ENCODE data around the gene COL2A1.

COL2A1 gene

GRCh38 chr12:47989023-47989417 lies 15.3 kb downstream of the COL2A1 start:
- no peak for DNase-seq

DNA sequence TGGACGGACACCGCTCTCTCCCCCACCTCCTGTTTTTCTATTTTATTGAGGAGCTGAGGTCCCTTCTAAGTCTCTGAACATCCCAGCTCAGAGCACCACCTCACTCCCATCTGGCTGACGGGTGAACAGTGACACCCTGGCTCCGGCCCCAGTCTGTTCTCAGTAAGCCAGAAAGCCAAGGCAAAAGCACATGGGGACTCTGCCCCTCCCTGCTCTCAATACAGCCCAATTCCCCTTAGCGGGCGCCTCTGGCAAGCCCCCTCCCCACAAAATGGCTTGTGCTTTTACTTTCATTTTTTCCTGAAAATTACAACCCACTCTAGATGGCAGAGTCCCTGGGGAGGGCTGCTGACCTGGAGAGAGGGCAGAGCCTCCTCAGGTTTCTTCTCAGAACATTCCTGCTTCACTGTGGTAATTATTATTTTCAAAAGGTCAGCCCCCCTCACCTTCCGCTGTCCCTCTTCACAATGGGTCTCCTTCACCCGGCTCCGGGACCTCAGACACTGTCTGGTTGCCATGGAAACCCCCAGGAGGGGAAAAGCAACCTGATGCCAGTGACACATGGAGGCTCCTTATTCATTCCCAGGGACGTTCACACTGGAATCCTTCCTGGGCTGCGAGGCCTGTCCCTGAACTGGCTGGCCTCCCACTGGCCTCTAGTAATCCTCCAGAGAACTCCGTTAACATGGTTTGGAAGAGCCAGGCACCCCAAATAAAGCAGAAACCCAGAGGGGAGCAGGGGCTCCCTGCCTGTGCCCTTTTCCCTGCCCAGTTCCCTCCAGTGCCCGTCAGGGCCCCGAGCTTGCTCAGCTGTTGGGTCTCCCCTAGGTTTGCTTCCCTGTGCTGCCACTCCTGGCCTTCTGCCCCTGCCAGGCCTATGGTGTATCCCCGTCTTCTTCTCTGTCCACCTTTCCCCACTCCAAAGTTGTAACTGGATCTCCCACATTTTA lies 15.9 kb downstream of the COL2A1 start:
- peak; percentile 66 to 87 for DNase-seq

- no peak for DNase-seq
Observed at GRCh38 chr12:47987411-47988072, 16.7 kb downstream of the COL2A1 start.

GRCh38 chr12:47986832-47987231 lies 17.4 kb downstream of the COL2A1 start:
- no peak for DNase-seq

GRCh38 chr12:47986291-47986660 lies 18.0 kb downstream of the COL2A1 start:
- no peak for DNase-seq

- no peak for DNase-seq
Observed at GRCh38 chr12:47985596-47986290, 18.5 kb downstream of the COL2A1 start.

DNA sequence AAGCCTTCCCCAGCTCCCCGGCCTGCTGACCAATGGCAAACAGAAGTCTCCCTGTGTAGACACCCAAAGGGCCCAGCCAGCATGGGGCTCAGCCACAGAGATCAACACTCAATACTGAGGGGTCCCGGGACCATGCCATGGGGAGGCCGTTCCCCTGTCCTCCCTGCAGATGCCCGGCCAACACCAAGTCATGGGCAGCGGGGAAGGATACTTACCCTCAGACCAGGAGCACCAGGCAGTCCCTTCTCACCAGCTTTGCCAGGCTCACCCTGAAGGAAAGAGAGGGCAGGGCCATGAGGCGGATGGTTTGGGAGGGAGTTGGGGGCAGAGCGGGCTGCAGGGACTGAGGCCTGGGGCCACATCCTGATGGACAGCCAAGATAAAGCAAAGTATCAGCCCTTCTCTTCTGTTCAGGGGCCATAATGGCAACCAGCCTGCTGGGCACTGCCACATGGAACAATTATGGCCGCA lies 19.9 kb downstream of the COL2A1 start:
- no peak for DNase-seq

DNA sequence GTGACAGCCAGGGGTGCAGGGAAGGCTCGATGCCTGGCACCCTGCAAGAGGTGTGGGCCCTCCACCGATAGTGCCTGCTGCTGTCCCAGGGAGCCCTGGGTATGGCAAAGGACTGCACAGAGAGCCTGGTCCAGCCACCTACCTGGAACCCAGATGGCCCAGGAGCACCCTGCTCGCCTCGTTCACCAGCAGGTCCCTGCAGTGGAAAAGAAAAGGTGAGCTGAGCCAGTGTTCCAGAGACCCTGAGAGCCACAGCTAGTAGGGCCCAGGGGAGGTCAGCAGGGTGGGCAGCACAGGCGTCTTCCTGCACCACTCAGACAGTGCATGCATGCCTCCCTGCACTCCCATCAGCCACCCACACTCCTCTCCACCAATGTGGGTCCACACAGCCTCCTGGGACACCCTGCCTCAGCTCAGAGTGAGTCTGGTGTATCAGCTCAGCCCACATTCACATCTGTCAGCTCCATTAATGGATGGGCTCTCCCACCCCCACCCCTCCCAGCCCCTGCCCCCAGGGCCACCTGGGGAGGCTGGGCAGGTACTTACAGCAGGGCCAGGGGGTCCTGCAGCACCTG lies 20.6 kb downstream of the COL2A1 start:
- no peak for DNase-seq

DNA sequence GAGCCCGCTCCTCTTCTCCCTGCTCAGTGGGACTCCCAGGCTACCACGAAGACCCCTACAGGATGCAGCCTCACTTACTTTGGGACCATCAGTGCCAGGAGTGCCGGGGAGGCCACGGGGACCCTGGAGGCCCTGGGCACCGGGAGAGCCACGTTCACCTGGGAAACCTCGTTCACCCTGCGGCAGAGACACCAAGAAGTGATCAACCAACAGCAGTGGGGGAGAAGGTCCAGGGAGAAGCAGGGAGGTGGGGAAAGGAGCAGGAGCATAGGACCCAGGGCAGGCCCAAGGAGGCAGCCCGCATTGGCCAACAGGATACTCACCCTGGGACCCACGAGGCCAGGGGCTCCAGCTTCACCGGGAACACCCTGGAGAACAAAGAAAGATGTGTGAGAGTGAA lies 21.5 kb downstream of the COL2A1 start:
- DNase-seq, result no peak

DNA sequence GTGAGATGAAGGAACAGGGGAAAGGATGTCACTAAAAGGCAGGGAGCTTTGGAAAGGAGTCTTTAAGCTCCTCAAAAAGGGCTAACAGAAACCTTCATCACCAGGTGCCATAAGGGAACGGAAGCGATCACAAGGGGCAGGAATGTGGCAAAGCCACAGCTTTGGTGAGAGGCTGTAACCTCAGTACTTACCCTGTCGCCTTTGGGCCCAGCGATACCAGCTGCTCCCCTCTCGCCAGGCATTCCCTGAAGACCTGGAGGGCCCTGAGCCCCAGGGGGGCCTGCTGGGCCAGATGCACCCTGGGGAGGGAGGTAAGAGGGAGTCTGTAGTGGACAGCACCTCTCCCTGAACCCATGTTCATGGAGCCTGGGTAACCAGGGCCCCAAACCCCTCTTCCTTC lies 22.0 kb downstream of the COL2A1 start:
- DNase-seq, result no peak

DNA sequence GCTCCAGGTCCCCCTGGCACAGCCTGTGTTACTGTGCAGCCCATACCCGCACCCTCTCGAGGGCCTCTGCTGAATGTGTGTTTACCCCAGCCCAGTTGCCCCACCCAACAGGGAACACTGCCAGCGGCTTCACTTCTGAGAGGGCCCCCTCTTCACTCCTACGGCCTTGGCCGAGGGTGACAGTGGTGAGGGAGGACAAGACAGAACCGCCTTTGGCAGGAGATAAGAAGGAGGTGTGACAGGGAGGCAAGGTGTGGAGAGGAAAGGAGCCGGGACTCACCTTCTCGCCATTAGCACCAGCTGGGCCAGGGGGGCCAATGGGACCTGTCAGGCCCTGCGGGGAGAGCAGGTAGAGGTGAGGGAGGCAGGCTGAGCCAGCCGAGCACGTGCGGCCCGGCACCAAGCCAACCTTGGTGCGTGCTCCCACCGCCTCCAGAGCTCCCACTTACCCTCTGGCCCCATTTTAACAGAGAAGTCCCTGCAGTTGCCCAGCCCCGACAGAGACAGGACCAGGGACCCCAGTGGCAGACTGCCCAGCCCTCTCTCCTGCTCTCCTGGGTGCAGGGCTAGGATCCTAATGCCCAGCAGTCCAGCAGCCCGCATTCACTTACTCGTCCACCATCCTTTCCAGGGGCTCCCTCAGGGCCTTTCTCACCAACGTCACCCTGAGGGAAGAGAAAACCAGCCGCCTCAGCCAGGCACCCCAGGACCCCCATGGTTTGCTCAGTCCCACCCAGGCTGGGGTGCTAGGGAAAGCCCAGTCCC lies 22.6 kb downstream of the COL2A1 start:
- no peak for DNase-seq

DNA sequence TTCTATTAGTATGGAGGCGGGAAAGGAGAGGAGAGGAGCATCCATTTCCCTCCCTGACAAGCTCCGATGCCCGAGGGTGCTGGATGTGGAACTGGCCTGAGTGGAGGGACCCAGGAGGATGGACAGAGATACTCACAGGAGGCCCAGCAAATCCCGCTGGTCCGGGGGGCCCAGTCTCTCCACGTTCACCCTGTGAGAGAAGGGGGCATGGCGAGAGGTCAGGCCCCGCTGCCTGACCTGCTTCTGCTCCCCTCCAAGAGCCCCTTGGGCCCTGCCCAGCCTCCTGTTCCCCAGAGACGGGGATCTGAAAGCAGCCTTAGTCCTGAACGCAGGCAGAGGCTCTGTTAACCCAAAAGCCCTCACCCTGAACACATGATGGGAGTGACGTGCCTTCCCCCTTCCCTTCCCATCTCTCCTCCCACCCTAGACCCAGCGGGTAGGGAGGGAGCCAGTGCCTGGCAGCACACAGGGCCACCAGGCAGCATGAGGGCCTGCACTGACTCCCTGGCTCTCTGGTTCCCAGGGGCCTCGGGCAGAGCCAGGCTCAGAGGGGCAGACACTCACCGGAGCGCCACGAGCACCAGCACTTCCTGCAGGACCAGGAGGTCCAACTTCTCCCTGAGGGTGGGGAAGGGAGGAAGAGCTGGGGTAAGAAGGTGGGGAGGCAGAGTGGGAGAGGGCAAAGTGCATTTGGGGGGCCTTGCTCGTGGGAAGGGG lies 23.3 kb downstream of the COL2A1 start:
- DNase-seq, result no peak

GRCh38 chr12:47980197-47980596 lies 24.1 kb downstream of the COL2A1 start:
- no peak for DNase-seq

- no peak for DNase-seq
Observed at GRCh38 chr12:47979686-47980085, 24.6 kb downstream of the COL2A1 start.

DNA sequence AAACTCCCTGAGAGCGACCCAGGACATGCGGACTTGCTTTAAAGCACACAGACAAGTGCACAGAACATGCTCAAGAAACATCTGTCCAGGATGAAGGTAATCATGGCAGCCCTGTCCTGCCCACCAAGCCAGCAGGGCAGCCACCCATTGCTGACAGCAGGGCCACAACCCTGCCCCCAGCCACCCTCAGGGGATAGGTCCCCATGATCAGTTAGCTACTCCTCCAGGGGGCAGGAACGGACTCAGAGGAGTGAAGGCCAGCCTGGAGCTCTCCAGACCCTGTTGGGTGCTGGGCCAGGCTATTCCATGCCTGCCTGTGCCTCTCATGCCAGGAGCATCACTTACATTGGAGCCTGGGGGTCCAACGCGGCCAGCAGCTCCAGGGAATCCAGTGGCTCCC lies 25.1 kb downstream of the COL2A1 start:
- no peak for DNase-seq

DNA sequence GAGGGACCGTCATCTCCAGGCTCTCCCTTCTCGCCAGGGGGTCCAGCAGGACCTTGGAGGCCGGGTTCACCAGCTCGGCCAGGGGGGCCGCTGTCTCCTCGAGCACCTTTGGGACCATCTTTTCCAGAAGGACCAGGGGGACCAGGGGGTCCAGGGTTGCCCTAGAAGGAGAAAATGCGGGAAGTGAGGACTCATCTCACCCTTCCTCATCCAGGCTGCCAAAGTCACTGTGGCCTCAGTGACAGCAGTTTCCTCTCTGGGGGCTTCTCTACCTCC lies 25.7 kb downstream of the COL2A1 start:
- DNase-seq, result no peak

DNA sequence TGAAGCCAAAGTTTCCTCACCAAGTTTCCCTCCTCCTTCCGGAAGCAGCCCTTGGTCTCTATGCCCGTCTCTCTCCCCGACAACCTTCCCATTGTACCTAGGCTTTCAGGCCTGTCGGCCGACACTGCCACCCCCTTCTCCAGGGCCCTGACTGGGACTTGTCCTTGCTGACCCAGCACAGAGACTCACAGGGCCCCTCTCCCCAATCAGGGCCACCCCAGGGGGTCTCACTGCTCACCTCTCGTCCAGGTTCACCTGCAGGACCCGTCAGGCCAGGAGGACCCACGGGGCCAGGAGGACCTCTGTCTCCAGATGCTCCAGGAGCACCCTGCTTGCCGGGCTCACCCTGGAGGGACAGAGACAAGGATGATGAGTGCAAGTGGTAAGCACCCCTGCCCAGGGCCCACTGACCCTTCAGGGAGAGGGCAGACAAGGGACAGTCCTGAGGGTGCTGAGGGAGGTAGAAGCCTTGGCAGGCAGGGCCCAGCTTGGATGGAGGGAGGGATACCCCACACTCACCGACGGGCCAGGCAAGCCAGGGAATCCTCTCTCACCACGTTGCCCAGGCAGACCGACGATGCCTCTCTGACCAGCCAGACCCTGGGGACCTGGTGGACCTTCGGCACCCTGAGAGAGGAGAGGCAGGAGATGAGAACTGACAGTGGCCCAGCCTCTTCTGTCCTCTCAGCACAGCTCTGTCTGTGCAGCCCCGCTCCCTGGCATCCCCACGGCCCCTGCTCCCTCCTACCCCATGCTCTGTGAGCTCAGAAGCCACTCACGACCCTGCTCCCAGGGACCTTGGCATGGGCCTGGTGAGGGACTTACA lies 26.3 kb downstream of the COL2A1 start:
- no peak for DNase-seq

- no peak for DNase-seq
Observed at GRCh38 chr12:47977046-47977771, 27.1 kb downstream of the COL2A1 start.

DNA sequence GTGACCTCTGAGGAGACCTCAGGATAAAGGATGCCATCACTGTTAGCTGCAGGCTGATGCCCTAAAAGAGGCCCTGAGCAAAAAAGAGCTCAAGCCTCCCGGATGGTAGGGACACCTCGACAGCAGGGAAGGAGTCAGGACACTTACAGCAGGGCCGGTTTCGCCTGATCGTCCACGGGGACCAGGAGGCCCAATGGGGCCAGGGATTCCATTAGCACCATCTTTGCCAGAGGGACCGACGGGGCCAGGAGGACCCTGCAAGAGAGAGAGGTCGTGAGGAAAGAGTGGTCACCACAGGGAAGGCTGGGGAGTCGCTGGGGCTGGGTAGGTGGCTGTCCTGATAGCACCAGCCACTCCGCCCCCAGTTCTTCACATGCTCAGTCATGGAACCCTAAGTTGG lies 28.5 kb downstream of the COL2A1 start:
- no peak for DNase-seq

DNA sequence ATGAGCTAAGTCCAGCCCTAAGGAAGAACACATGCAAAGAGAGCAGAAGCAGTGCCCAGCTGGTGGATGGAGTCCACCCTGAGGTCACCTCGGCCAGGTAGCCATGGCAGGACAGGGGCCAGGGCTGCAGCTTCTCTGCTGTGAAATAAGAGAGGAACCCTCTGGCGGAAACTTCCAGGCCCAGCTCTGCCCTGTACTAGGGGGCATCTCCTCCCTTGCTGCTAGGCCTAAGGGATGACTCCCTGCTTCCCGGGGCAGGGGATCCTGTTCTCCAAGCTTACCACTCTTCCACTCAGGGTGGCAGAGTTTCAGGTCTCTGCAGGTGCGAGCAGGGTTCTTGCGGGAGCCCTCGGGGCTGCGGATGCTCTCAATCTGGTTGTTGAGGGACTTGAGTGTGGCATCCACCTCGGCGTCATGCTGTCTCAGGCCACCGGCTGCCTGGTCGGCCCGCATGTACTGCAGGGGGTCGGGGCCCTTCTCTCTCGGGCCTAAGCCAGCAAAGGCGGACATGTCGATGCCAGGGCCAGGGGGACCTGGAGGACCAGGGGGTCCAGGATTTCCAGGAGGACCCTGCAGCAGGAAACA lies 29.1 kb downstream of the COL2A1 start:
- no peak for DNase-seq
